HS-27A (cell line): Measurements from ENCODE around the gene AHCTF1.
"Not testable (repeated sequence)": the region's sequence is repeated elsewhere in the genome, so short reads cannot be mapped to it uniquely, and the experiment has no call there.

Source experiments
- DNase-seq: peaks from one replicate; pipeline ENCODE4 v3.0.0-alpha.2; 2012; ENCODE audit warnings: low read depth, missing footprints

Gene AHCTF1

GRCh38 chr1:246836209-246836966 lies 95.4 kb downstream of the AHCTF1 start:
- no peak for DNase-seq

- DNase-seq: no peak
Observed at GRCh38 chr1:246831543-246831942, 100.2 kb downstream of the AHCTF1 start.

GRCh38 chr1:246828818-246829217 lies 102.9 kb downstream of the AHCTF1 start:
- no peak for DNase-seq

- no peak for DNase-seq
Observed at GRCh38 chr1:246827396-246827795, 104.4 kb downstream of the AHCTF1 start.

- no peak for DNase-seq
Observed at GRCh38 chr1:246825557-246826175, 106.1 kb downstream of the AHCTF1 start.

GRCh38 chr1:246824541-246824940 lies 107.2 kb downstream of the AHCTF1 start:
- no peak for DNase-seq

- not testable (repeated sequence) for DNase-seq
Observed at GRCh38 chr1:246822154-246822553, 109.6 kb downstream of the AHCTF1 start.

GRCh38 chr1:246820666-246821065 lies 111.1 kb downstream of the AHCTF1 start:
- DNase-seq: no peak

GRCh38 chr1:246817778-246818177 lies 114.0 kb downstream of the AHCTF1 start:
- not testable (repeated sequence) for DNase-seq

GRCh38 chr1:246815693-246816270 lies 116.0 kb downstream of the AHCTF1 start:
- DNase-seq: no peak

- no peak for DNase-seq
Observed at GRCh38 chr1:246814890-246815289, 116.9 kb downstream of the AHCTF1 start.

- not testable (repeated sequence) for DNase-seq
Observed at GRCh38 chr1:246813325-246813724, 118.4 kb downstream of the AHCTF1 start.

- DNase-seq: no peak
Observed at GRCh38 chr1:246811985-246812384, 119.8 kb downstream of the AHCTF1 start.

- no peak for DNase-seq
Observed at GRCh38 chr1:246809473-246809872, 122.3 kb downstream of the AHCTF1 start.

- no peak for DNase-seq
Observed at GRCh38 chr1:246805135-246805716, 126.5 kb downstream of the AHCTF1 start.

- no peak for DNase-seq
Observed at GRCh38 chr1:246803883-246804282, 127.9 kb downstream of the AHCTF1 start.

- DNase-seq: no peak
Observed at GRCh38 chr1:246803373-246803772, 128.4 kb downstream of the AHCTF1 start.

GRCh38 chr1:246801241-246802020 lies 130.3 kb downstream of the AHCTF1 start:
- DNase-seq: no peak

GRCh38 chr1:246800756-246801155 lies 131.0 kb downstream of the AHCTF1 start:
- no peak for DNase-seq

GRCh38 chr1:246800356-246800755 lies 131.4 kb downstream of the AHCTF1 start:
- no peak for DNase-seq

- no peak for DNase-seq
Observed at GRCh38 chr1:246798606-246799496, 132.9 kb downstream of the AHCTF1 start.
